T-helper 1 cell treated with Interleukin-12 subunit alpha and Interleukin-12 subunit beta and Interleukin-4 antibody, amounts not matched to agents 30 μg/mL and 1 μg/mL, for 36 hours (primary cell): Measurements from ENCODE around the gene EEF1A2.

Source experiments
- H3K27ac Mint-ChIP-seq: one replicate; pipeline ENCODE4 v1.8.0; 2021; ENCODE audit warnings: mild to moderate bottlenecking, mixed read lengths
- H3K27me3 Mint-ChIP-seq: one replicate; pipeline ENCODE4 v1.8.0; 2021; ENCODE audit warnings: low read depth, mixed read lengths
- H3K36me3 Mint-ChIP-seq: one replicate; pipeline ENCODE4 v1.8.0; 2021; ENCODE audit warnings: low read depth, mixed read lengths
- H3K4me1 Mint-ChIP-seq: one replicate; pipeline ENCODE4 v1.8.0; 2021; ENCODE audit warnings: low read depth, mixed read lengths
- H3K4me3 Mint-ChIP-seq: one replicate; pipeline ENCODE4 v1.8.0; 2021; ENCODE audit warnings: mild to moderate bottlenecking, moderate library complexity, mixed read lengths
- H3K9me3 Mint-ChIP-seq: one replicate; pipeline ENCODE4 v1.8.0; 2021; ENCODE audit warnings: mixed read lengths

Gene EEF1A2

DNA sequence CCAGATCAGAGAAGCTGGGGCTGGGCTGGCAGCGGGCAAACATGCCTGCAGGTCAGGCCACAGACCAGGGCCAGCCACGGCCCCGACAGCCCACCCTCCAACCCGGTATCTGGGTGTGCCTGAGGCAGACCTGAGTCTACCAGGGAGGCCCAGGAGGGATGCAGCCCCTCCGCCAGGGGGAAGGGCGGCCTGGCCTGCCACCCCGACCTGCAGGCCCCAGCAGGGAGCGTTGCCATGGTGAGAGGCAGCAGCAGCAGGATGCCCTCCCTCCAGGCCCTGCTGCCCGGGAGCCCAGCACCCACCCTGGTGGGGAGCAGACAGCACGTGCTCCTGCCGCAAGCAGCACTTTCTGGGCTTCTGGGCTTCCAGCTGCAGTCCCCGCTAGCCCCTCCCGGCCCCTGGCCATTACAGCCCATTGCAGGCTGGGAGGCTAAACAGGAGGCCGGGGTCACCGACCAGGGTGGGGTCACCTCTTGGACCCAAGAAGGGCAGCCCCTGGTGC is 3.8 kb upstream of the EEF1A2 start:
- no peaks in the 10 kb centered on the region for H3K4me1 Mint-ChIP-seq
- peaks cover 21% of the 10 kb centered on the region for H3K27me3 Mint-ChIP-seq
- no peak overlapping the region for H3K4me3 Mint-ChIP-seq
- H3K36me3 Mint-ChIP-seq: no peaks in the 10 kb centered on the region
- H3K27ac Mint-ChIP-seq: no peak overlapping the region
- H3K9me3 Mint-ChIP-seq: peaks cover 11% of the 10 kb centered on the region

DNA sequence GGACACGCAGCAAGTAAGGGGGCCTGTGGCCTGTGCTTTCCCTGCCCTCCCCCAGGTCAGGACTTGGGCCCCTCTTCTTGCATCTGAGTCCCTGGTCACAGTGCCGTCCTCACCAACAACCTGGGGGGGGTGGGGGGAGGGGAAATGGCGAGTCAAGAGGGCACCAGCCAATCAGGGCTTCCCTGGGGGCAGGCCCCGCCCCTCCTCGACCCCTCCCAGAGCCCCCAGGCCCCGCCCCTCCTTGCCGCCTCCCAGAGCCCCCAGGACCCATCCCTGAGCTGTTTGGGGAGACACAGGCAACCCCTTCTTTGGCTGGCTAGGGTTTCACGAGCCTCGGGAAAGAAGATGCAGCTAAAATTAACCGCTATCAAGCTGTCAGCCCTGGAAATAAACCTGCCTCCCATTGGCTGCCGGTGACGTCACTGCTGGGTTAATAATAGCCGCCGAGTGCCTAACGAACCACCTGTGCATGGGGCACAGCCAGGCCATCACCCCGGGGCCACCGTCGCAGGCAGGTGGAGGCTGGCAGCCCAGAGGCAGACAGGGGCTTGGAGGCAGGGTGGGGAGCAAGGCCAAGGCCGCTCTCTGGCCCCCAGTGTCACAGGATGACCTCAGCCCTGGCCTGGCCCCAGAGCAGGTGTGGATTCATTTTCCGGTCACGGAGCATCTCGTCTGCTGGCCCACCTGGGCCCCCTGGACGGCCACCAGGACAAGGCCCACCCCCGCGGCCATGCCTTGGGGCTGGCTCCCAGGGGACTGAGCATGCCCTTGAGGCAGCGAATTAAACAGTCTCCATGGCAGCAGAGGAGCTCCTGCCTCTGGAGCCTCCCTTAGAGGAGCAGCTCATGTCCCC is 3.2 kb upstream of the EEF1A2 start:
- peaks cover 28% of the 10 kb centered on the region for H3K27me3 Mint-ChIP-seq
- H3K9me3 Mint-ChIP-seq: peaks cover 11% of the 10 kb centered on the region
- H3K27ac Mint-ChIP-seq: no peak overlapping the region
- no peaks in the 10 kb centered on the region for H3K4me1 Mint-ChIP-seq
- H3K4me3 Mint-ChIP-seq: no peak overlapping the region
- H3K36me3 Mint-ChIP-seq: no peaks in the 10 kb centered on the region

DNA sequence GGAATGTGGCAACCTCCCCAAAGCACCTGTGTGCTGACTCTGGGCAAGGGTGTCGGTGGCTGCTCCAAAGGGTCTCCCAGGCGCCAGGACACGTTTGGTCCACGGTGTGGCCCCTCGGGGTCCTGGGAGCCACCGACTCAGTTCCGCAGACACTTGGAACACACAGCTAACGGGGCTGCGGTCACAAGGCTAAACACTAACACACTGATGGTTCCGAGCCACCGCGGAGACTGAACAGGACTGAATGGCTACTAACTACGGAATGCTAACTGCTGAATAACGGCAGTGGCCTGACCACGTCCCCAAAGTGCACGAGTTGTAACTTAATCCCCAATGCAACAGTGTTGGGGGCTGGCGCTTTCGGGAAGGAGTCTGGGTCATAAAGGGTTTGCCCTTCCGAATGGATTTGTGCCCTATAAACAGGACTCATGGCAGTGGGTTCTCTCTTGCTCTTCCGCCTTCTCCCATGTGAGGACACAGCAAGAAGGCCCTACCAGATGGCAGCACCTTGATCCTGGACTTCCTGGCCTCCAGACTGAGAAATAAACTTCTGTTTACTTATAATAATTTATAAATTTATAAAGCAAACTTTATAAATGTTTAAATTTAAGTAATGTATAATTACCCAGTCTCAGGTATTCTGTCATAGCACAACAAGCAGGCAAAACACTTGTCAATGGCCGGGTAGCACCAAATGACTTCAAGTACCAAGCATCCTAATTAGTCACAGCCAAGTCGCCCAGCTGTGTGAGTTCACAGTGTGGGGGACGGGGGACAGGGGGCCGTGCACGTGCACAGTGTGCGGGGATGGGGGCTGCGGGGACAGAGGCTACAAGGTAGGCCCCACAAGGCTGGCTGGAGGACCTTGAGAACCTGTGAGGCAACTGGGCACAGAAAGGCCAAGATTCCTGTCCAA is 2.3 kb upstream of the EEF1A2 start:
- peaks cover 11% of the 10 kb centered on the region for H3K9me3 Mint-ChIP-seq
- peaks cover 1% of the 10 kb centered on the region for H3K4me1 Mint-ChIP-seq
- H3K4me3 Mint-ChIP-seq: no peak overlapping the region
- no peak overlapping the region for H3K27ac Mint-ChIP-seq
- peaks cover 34% of the 10 kb centered on the region for H3K27me3 Mint-ChIP-seq
- no peaks in the 10 kb centered on the region for H3K36me3 Mint-ChIP-seq

DNA sequence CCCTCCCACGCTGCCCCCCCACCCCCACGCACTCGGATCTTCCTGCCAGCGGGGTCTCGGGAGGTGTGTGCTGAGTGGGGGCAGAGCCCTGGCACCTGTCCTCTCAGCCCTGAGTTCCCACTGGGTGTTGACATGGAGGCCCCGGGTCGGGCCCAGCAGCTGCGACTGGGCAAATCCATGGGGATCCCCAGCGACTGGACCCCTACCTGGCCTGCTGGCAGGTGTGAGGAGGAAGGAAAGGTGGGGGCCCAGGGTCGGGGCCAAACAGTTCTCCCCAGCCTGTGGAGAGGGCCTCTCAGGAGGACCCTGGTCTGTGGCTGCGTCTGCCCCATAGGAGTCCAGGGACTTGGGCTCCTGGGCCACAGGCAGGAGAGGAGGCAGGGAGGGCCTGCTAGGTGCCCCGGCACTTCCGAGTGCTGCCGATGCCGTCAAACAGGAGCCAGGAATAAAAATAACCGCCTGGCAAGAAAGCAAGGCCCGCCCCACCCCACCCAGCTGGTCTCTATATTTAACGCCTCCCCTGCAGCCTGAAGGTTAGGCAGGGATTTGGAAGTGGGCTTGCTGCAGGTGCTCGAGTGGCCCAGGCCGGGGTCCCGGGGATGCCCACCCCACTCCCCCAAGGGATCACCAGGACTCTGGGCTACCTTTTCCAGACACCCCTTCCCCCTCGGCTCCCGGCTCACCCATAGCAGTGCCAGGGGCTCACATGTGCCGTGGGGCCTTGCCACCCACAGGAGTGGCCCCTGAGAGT is 1.4 kb upstream of the EEF1A2 start:
- no peaks in the 10 kb centered on the region for H3K36me3 Mint-ChIP-seq
- H3K27ac Mint-ChIP-seq: no peak overlapping the region
- peaks cover 36% of the 10 kb centered on the region for H3K27me3 Mint-ChIP-seq
- peaks cover 2% of the 10 kb centered on the region for H3K4me1 Mint-ChIP-seq
- H3K9me3 Mint-ChIP-seq: peaks cover 10% of the 10 kb centered on the region
- no peak overlapping the region for H3K4me3 Mint-ChIP-seq

DNA sequence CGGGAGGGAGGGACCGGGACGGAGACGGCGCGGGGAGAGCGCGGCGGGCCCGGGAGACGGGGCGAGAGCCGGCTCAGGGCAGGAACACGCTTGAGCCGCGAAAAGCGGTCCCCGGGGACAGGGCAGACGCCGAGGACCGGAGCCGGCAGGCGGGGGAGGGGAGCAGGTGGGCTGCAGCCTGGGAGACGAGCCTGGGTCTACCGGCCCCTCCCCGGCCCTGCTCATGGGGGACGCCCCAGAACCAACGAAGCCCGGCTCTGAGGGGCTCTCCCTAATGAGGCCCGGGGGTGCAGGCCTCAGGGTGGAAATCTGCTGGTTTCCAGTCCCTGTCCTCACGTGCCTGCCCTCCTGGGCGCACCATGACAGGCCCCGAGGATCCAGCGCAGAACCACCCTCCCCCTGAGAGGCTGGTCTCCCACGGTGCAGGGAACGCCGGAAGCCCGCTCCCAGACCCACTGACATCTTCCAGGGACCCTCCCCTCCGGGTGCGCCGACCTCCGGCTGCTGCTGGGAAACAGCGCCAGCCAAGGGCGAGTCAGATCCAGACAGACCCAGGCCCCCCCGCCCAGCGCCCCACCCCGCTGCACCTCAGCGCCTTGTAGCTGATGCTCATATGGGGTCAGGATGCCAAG is 571 bp upstream of the EEF1A2 start:
- Mint-ChIP-seq H3K27me3 (peaks cover 30% of the 10 kb centered on the region), H3K9me3 (peaks cover 3% of the 10 kb centered on the region), H3K4me1 (peaks cover 2% of the 10 kb centered on the region), H3K27ac (no peak overlapping the region), H3K4me3 (no peak overlapping the region), H3K36me3 (no peaks in the 10 kb centered on the region)

DNA sequence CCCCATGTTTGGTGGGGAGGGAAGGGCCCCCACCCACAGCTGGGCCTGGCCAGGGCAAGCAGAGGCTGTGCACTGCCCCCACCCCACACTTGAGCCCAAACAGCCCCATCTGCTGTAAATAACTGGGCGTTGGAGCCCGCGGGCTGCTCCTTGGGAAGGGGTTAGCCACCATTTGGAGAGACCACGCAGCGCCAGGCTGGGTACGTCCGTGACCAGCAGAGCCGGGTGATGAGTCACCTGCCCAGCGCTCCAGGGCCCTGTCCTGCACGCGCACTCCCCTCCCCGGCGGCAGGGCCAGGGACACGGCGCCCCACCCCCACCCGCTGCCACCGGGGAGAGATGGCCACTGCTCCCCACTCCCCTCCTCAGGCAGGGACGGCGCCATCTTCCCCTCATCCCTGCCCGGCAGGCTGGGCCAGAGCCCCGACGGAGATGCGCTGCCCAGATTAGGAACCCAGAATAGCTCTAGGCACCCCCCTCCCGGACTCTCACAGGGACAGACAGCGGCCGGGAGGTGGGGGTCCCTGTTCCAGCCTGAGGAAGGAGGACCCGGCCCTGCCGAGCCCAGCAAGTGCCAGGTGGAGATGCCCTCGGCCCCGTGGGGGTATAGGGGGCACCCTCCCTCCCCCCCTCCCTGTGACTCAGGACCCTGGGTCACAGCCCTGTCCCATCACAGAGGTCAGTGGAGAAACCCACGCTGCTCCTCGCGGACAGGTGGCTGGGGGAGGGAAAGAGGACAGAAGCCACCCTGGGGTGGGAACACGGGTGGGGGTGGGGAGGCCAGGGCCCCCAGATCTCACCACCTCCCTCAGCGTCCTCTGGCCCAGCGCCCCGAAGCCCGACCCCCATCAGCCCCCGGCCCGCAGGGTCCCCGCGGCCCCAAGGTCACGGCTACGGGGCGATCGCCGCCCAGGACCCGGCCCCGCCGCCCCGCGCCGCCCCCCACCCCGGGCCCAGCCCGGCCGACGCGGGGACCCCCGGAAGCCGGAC is 642 bp downstream of the EEF1A2 start:
- Mint-ChIP-seq H3K4me1 (peaks cover 2% of the 10 kb centered on the region), H3K27me3 (peaks cover 30% of the 10 kb centered on the region), H3K9me3 (no peaks in the 10 kb centered on the region), H3K4me3 (no peak overlapping the region), H3K36me3 (no peaks in the 10 kb centered on the region), H3K27ac (no peak overlapping the region)

DNA sequence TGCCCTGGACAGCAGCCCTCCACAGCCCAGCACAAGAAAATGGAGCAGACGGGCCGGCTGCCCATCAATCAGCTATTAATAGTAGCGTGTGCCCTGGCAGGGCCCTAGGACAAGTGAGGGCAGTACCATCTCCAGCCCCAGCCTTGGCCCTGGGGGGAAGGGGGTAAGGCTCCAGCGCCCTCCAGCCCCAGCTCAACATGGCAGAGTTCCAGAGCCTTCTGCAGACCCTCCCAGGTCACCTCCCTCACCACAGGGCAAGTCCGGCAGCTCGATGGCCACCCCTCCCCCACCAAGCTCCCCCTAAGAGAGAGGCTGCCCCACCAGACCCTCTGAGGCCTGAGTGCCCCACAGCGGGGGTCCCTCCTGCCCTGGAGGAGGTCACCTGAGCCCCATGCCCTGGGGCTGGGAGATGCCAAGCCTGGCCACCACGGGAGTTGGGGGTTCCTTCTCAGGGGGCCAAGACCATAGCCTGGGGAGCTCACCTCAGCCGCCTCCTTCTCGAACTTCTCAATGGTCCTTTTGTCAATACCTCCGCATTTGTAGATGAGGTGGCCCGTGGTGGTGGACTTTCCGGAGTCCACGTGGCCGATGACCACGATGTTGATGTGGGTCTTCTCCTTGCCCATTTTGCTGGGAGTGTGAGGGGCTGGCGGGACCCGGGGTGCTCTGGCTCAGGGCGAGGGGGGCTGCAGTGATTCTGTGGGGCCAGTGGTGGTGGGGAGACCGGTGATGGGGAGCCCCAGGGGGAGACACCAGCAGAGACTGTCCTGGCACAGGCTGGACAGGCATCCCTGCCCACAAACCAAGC is 1.5 kb downstream of the EEF1A2 start:
- Mint-ChIP-seq H3K36me3 (no peaks in the 10 kb centered on the region), H3K4me1 (peaks cover 2% of the 10 kb centered on the region), H3K27ac (no peak overlapping the region), H3K4me3 (no peak overlapping the region), H3K27me3 (peaks cover 30% of the 10 kb centered on the region), H3K9me3 (no peaks in the 10 kb centered on the region)

DNA sequence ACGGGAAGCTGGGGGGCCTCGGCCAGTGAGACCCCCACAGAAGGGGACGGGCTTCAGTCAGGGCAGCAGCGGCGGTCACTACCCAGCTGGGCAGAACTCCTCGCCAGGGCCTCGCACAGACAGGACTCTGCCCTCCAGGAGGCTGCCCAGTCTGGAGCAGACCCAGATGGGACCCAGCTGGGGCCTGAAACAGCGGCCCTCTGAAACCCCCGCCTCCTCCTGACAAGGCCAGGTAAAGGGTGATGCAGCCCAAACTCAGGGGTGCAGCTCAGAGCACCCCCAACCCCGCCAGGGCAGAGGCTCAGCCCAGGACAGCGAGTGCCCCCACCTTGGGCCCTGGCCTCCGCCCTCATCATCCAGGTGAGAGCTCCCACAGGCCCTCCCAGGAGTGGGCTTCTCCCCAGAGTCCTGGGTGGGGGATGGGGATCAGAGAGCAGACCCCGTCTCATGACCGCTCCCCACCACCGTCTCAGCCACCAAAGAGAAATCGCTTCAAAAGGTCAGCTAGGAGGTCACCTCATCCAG is 2.2 kb downstream of the EEF1A2 start:
- Mint-ChIP-seq H3K4me3 (no peak overlapping the region), H3K27ac (no peak overlapping the region), H3K4me1 (peaks cover 2% of the 10 kb centered on the region), H3K36me3 (no peaks in the 10 kb centered on the region), H3K27me3 (peaks cover 30% of the 10 kb centered on the region), H3K9me3 (no peaks in the 10 kb centered on the region)

DNA sequence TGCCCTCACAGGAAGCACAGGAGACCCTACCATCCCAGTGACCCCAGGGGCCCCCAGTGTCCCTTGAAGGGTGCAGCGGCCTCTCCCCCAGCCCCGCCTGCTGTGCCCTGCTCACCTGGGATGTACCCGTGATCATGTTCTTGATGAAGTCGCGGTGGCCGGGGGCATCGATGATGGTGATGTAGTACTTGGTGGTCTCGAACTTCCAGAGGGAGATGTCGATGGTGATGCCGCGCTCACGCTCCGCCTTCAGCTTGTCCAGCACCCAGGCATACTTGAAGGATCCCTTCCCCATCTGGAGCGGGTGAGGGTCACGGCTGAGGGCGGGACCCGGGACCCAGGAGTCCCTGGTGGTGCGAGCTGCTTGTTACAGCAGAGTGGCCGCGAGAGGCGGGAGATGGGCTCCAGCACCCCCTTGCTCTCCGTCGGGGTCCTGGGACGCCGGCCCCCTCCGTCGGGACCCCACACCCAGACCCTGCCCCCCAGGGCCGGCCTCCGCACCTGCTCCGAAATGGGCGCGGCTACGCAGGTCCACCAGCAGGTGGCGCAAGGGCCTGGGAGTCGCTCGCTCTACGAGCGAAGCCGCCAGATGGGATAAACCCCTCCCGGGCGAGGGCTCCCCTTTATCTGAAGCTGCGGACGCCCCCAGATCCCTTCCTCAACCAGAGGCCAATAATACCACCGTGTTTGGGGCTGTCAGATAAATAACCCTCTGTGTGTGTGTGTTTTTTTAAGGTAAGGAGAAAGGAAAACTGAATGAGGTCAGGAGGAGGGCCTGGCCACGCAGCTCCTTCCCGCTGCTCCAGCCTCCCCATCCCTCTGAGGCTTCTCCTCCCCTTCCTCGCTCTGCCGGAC is 2.9 kb downstream of the EEF1A2 start:
- peak overlapping the region; percentile 53 for H3K4me3 Mint-ChIP-seq
- H3K27me3 Mint-ChIP-seq: peaks cover 26% of the 10 kb centered on the region
- H3K9me3 Mint-ChIP-seq: no peaks in the 10 kb centered on the region
- H3K27ac Mint-ChIP-seq: no peak overlapping the region
- H3K36me3 Mint-ChIP-seq: no peaks in the 10 kb centered on the region
- H3K4me1 Mint-ChIP-seq: peaks cover 2% of the 10 kb centered on the region

DNA sequence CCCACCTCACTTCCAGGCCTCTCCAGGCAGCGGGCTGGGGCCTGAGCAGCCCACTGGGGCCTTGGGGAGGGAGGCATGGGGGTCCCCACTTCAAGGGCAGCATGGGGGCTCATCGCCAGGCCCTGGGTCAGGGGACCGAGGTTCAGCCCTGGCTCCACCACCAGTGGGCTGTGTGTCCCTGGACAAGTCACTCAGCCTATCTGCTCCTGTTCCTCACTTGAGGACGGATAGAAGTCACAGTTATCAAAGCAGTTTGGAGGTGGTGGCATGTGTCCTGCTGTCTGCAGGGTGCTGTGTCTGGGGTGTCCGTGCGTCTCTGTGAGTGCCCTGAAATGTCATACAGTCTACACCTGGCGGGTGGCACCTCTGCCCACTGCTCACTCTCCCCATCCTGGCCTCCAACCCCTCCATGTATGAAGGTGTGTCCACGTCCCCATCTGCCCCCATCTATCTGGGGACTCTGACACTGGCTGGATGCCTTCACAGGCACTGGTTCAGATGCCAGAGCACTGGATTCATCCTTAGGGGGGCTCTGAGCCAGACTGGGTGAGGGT is 3.6 kb downstream of the EEF1A2 start:
- H3K27me3 Mint-ChIP-seq: peaks cover 23% of the 10 kb centered on the region
- H3K9me3 Mint-ChIP-seq: no peaks in the 10 kb centered on the region
- H3K4me1 Mint-ChIP-seq: peaks cover 2% of the 10 kb centered on the region
- no peak overlapping the region for H3K27ac Mint-ChIP-seq
- no peaks in the 10 kb centered on the region for H3K36me3 Mint-ChIP-seq
- no peak overlapping the region for H3K4me3 Mint-ChIP-seq

DNA sequence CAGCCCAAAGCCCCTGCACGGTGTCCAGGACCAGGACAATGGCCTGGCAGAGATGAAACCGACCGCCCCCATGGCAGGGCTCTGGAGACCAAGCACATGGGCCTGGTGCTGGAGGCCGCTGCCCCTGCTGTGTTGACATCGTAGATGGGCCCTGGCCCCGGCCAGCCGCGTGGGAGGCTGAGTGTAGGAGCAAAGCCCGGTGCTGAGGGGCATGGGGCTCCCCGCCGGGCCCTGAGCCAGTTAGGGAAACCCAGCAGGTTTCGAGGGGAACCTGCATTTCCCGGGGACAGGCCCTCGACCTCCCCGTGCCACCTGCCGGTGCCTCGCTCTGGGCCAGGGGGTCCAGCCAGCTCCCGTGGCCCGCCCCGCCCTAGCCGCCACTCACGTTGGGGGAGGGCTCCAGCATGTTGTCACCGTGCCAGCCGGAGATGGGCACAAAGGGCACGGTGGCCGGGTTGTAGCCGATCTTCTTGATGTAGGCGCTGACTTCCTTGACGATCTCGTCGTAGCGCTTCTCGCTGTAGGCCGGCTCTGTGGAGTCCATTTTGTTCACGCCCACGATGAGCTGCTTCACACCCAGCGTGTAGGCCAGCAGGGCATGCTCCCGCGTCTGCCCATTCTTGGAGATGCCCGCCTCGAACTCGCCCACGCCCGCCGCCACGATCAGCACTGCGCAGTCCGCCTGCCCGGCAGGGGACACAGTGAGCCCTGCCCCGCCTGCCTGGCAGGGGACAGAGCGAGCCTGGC is 4.3 kb downstream of the EEF1A2 start:
- Mint-ChIP-seq H3K27me3 (peaks cover 18% of the 10 kb centered on the region), H3K4me1 (peaks cover 2% of the 10 kb centered on the region), H3K9me3 (no peaks in the 10 kb centered on the region), H3K4me3 (no peak overlapping the region), H3K27ac (no peak overlapping the region), H3K36me3 (no peaks in the 10 kb centered on the region)
